ENCODE measurements around the gene MRPS12.

Gene MRPS12

GRCh38 chr19:38949580-38950367 is 19.0 kb downstream of the MRPS12 start (continued):
- TF ChIP-seq ZSCAN5A (tag by site-specific recombination; IDR thresholded peaks at IDR 0.05) (no peak), ZNF112 (tag by site-specific recombination; IDR thresholded peaks at IDR 0.05) (no peak), ZNF10 (tag by site-specific recombination; IDR thresholded peaks at IDR 0.05) (no peak), ZNF266 (tag by site-specific recombination; IDR thresholded peaks at IDR 0.05; ENCODE audit: low read depth) (no peak), ZNF449 (tag by site-specific recombination; IDR thresholded peaks at IDR 0.05) (no peak), ZNF398 (tag by site-specific recombination; IDR thresholded peaks at IDR 0.05) (no peak), ZNF510 (tag by site-specific recombination; IDR thresholded peaks at IDR 0.05; ENCODE audit: insufficient replicate concordance) (no peak), SP2 (tag by site-specific recombination; IDR thresholded peaks at IDR 0.05) (peak; percentile 56), PATZ1 (tag by site-specific recombination; IDR thresholded peaks at IDR 0.05) (no peak), ZNF16 (tag by site-specific recombination; IDR thresholded peaks at IDR 0.05; ENCODE audit: low read depth) (0 out of 2 replicates have a peak, but pooled peaks have one; percentile 14), ZNF146 (tag by site-specific recombination; IDR thresholded peaks at IDR 0.05) (no peak), EGR2 (tag by site-specific recombination; IDR thresholded peaks at IDR 0.05; ENCODE audit: low read depth) (peak; percentile 67), ZIC2 (tag by site-specific recombination; IDR thresholded peaks at IDR 0.05) (no peak), ZNF423 (tag by site-specific recombination; IDR thresholded peaks at IDR 0.05) (peak; percentile 72), ZNF580 (tag by site-specific recombination; IDR thresholded peaks at IDR 0.05) (no peak), ZFHX2 (tag by site-specific recombination; conservative IDR thresholded peaks at IDR 0.05) (peak; percentile 75), ZNF311 (tag by site-specific recombination; IDR thresholded peaks at IDR 0.05; ENCODE audit: borderline replicate concordance) (no peak)

- H3K36me3 ChIP-seq (ENCODE audit: control insufficient read depth in 2 of 2, insufficient read depth in 1 of 2, low read length in 2 of 2) = peaks cover 39 to 71% of the 10 kb centered on the region in 2 experiments
- no peaks in the 10 kb centered on the region for H3K4me1 ChIP-seq (ENCODE audit: control insufficient read depth, insufficient read depth, low read length)
- CTCF ChIA-PET = interaction anchor here (0.6 to 0.8 kb wide), 5 partner anchors 11 to 262 kb away, joined by 3 to 4 read pairs (median 3); partner anchors contain the start of gene MRPS12
- POLR2A ChIA-PET = no interaction called here
- H3K4me3 ChIP-seq (ENCODE audit: low read depth, low read length) = no peak overlapping the region
- H3K27ac ChIP-seq (ENCODE audit: extremely low read depth, low read depth, low read length) = no peak overlapping the region
- TF ChIP-seq ZNF221 (tag by site-specific recombination; IDR thresholded peaks at IDR 0.05; ENCODE audit: borderline replicate concordance) (no peak), ZNF121 (tag by site-specific recombination; IDR thresholded peaks at IDR 0.05) (peak; percentile 97)
- H3K9me3 ChIP-seq (ENCODE audit: control insufficient read depth, insufficient read depth, low read depth, low read length) = no peaks in the 10 kb centered on the region
These were observed 20.4 kb downstream of the MRPS12 start for GRCh38 chr19:38951187-38951586.

Data from HEK293 (cell line).